ENCODE results near the gene PHEX.

Gene PHEX

DNA sequence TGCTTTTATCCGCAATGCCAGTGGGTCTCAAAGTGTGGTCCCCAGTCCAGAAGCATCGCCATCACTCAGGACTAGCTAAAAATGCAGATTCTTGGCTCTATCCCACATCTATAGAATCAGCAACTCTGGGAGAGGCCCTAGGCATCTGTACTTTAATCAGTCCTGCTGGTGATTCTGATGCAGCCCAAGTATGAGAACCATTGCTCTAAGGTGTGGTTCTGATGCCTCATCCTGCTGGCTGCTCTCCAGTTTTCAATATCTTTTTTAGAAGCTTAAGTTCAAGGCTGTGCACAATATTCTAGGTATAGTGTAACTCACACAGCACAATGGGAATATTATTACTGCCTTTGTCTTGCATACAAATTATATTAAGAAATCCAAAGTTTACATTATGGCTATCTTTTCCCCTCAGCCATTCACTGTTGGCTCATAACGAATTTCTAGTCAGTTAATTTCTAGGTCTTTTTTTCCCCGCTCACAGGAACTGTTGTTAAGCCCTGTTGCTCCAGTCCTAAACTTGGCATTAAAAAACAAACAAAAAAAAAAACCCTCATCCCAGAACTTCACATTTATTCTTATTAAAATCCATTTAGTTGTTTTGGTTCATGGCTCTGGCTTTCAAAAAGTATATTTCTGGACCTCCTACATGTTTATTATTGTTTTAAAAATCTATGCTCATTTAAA lies 109.1 kb downstream of the PHEX start:
- FAIRE-seq = no peak
- no peak for DNase-seq (ENCODE audit: insufficient read length, low spot score)
- no peak for TF ChIP-seq CTCF (IDR thresholded peaks at IDR 0.05; ENCODE audit: insufficient read depth, missing control alignments)

- no peak for TF ChIP-seq CTCF (IDR thresholded peaks at IDR 0.05; ENCODE audit: insufficient read depth, missing control alignments)
- DNase-seq (ENCODE audit: insufficient read length, low spot score) = no peak
- FAIRE-seq = no peak
These were observed 115.1 kb downstream of the PHEX start for GRCh38 chrX:22147214-22147613.

GRCh38 chrX:22147942-22148341 lies 115.8 kb downstream of the PHEX start:
- no peak for TF ChIP-seq CTCF (IDR thresholded peaks at IDR 0.05; ENCODE audit: insufficient read depth, missing control alignments)

DNA sequence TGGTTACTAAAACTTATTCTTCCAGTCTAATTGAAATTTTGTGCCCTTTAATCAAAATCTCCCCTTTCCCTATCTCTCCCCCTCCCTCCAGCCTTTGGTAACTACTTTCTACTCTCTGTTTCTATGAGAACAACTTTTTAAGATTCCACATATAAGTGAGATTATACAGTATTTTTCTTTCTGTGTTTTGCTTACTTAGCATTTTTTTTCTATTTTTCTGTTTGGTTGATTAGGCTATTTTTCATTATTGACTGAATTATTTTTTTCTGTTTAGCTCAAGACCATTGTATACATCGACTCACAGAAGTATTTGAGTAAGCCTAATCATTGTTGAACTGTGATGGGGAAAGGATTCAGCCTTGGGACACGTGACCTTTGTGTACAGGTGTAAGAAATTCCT lies 116.4 kb downstream of the PHEX start:
- DNase-seq (ENCODE audit: insufficient read length, low spot score) (no peak), FAIRE-seq (no peak)
- TF ChIP-seq CTCF (IDR thresholded peaks at IDR 0.05; ENCODE audit: insufficient read depth, missing control alignments) = no peak

More at GRCh38 chrX:22147942-22148341, 115.8 kb downstream of the PHEX start:
- no peak for FAIRE-seq
- DNase-seq (ENCODE audit: insufficient read length, low spot score) = no peak

DNA sequence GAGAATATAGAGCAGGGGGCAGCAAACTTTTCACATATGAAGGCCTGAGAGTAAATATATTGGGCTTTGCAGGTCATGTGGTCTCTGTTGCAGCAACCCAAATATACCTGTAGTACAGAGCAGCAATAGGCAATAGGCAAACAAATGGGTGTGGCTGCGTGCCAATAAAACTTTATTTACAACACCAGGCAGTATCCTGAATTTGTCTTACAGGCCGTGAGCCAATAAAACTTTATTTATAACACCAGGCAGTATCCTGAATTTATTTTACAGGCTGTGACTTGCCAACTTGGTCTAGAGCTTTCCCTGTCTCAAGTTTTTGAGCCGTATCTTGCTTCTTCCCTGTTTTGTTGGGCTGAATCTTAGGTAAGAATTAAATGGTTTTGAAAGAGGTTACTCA lies 118.2 kb downstream of the PHEX start:
- TF ChIP-seq CTCF (IDR thresholded peaks at IDR 0.05; ENCODE audit: insufficient read depth, missing control alignments) = no peak
- DNase-seq (ENCODE audit: insufficient read length, low spot score) (no peak), FAIRE-seq (no peak)

- FAIRE-seq (no peak), DNase-seq (ENCODE audit: insufficient read length, low spot score) (no peak)
- TF ChIP-seq CTCF (IDR thresholded peaks at IDR 0.05; ENCODE audit: insufficient read depth, missing control alignments) = no peak
These were observed 123.0 kb downstream of the PHEX start for GRCh38 chrX:22155126-22155525.

- FAIRE-seq (no peak), DNase-seq (ENCODE audit: insufficient read length, low spot score) (no peak)
- TF ChIP-seq CTCF (IDR thresholded peaks at IDR 0.05; ENCODE audit: insufficient read depth, missing control alignments) = no peak
These were observed 126.9 kb downstream of the PHEX start for GRCh38 chrX:22159071-22159470.
